Measurements from ENCODE around the gene CHMP5.
"Not testable (repeated sequence)": the region's sequence is repeated elsewhere in the genome, so short reads cannot be mapped to it uniquely, and the experiment has no call there.

Gene CHMP5

GRCh38 chr9:33317136-33317535 lies 52.3 kb downstream of the CHMP5 start:
- not testable (repeated sequence) for H3K9ac ChIP-seq (ENCODE audit: low read length in 2 of 2); H3K9me3 ChIP-seq (ENCODE audit: control insufficient read depth in 2 of 2, low read length in 2 of 2); H3K27me3 ChIP-seq (ENCODE audit: control insufficient read depth in 1 of 2, insufficient read depth in 2 of 2, low read length in 2 of 2); H3K27ac ChIP-seq (ENCODE audit: low read length); H3K4me1 ChIP-seq (ENCODE audit: control insufficient read depth, insufficient read depth, low read length); H3K4me3 ChIP-seq (ENCODE audit: low read length in 2 of 2)
- H3K36me3 ChIP-seq (ENCODE audit: control insufficient read depth in 2 of 2, insufficient read depth in 2 of 2, low read length in 2 of 2), result peaks cover 44 to 47% of the 10 kb centered on the region in 2 donors

- Histone ChIP-seq H3K36me3 (ENCODE audit: control insufficient read depth in 2 of 2, insufficient read depth in 2 of 2, low read length in 2 of 2) (peaks cover 45 to 46% of the 10 kb centered on the region in 2 donors), H3K27ac (ENCODE audit: low read length) (no peak overlapping the region), H3K9ac (ENCODE audit: low read length in 2 of 2) (no peak overlapping the region)
Measured at GRCh38 chr9:33318225-33318624, 53.4 kb downstream of the CHMP5 start.

GRCh38 chr9:33318781-33319180 lies 53.9 kb downstream of the CHMP5 start:
- Histone ChIP-seq H3K4me1 (ENCODE audit: control insufficient read depth, insufficient read depth, low read length) (no peaks in the 10 kb centered on the region), H3K9me3 (ENCODE audit: control insufficient read depth in 2 of 2, low read length in 2 of 2) (no peaks in the 10 kb centered on the region), H3K36me3 (ENCODE audit: control insufficient read depth in 2 of 2, insufficient read depth in 2 of 2, low read length in 2 of 2) (peaks cover 39 to 42% of the 10 kb centered on the region in 2 donors), H3K4me3 (ENCODE audit: low read length in 2 of 2) (no peak overlapping the region), H3K27me3 (ENCODE audit: control insufficient read depth in 1 of 2, insufficient read depth in 2 of 2, low read length in 2 of 2) (no peaks in the 10 kb centered on the region), H3K9ac (ENCODE audit: low read length in 2 of 2) (no peak overlapping the region), H3K27ac (ENCODE audit: low read length) (no peak overlapping the region)

More at GRCh38 chr9:33318225-33318624, 53.4 kb downstream of the CHMP5 start:
- Histone ChIP-seq H3K9me3 (ENCODE audit: control insufficient read depth in 2 of 2, low read length in 2 of 2) (no peaks in the 10 kb centered on the region), H3K27me3 (ENCODE audit: control insufficient read depth in 1 of 2, insufficient read depth in 2 of 2, low read length in 2 of 2) (no peaks in the 10 kb centered on the region), H3K4me3 (ENCODE audit: low read length in 2 of 2) (no peak overlapping the region), H3K4me1 (ENCODE audit: control insufficient read depth, insufficient read depth, low read length) (no peaks in the 10 kb centered on the region)

GRCh38 chr9:33320230-33320567 lies 55.4 kb downstream of the CHMP5 start:
- H3K9ac ChIP-seq (ENCODE audit: low read length in 2 of 2), result no peak overlapping the region
- H3K27ac ChIP-seq (ENCODE audit: low read length), result peak overlapping the region; percentile 60
- no peaks in the 10 kb centered on the region for H3K27me3 ChIP-seq (ENCODE audit: control insufficient read depth in 1 of 2, insufficient read depth in 2 of 2, low read length in 2 of 2)
- H3K36me3 ChIP-seq (ENCODE audit: control insufficient read depth in 2 of 2, insufficient read depth in 2 of 2, low read length in 2 of 2), result peaks cover 37 to 41% of the 10 kb centered on the region in 2 donors
- no peak overlapping the region for H3K4me3 ChIP-seq (ENCODE audit: low read length in 2 of 2)
- H3K4me1 ChIP-seq (ENCODE audit: control insufficient read depth, insufficient read depth, low read length), result no peaks in the 10 kb centered on the region
- H3K9me3 ChIP-seq (ENCODE audit: control insufficient read depth in 2 of 2, low read length in 2 of 2), result no peaks in the 10 kb centered on the region

- Histone ChIP-seq H3K9me3 (ENCODE audit: control insufficient read depth in 2 of 2, low read length in 2 of 2) (no peaks in the 10 kb centered on the region), H3K36me3 (ENCODE audit: control insufficient read depth in 2 of 2, insufficient read depth in 2 of 2, low read length in 2 of 2) (peaks cover 33 to 37% of the 10 kb centered on the region in 2 donors), H3K9ac (ENCODE audit: low read length in 2 of 2) (no peak overlapping the region), H3K27me3 (ENCODE audit: control insufficient read depth in 1 of 2, insufficient read depth in 2 of 2, low read length in 2 of 2) (no peaks in the 10 kb centered on the region), H3K27ac (ENCODE audit: low read length) (peak overlapping the region; percentile 60), H3K4me3 (ENCODE audit: low read length in 2 of 2) (no peak overlapping the region), H3K4me1 (ENCODE audit: control insufficient read depth, insufficient read depth, low read length) (no peaks in the 10 kb centered on the region)
Measured at GRCh38 chr9:33320568-33321261, 55.9 kb downstream of the CHMP5 start.

GRCh38 chr9:33329117-33329563 lies 64.3 kb downstream of the CHMP5 start:
- Histone ChIP-seq H3K4me1 (ENCODE audit: control insufficient read depth, insufficient read depth, low read length) (peaks cover 13% of the 10 kb centered on the region), H3K27me3 (ENCODE audit: control insufficient read depth in 1 of 2, insufficient read depth in 2 of 2, low read length in 2 of 2) (no peaks in the 10 kb centered on the region), H3K36me3 (ENCODE audit: control insufficient read depth in 2 of 2, insufficient read depth in 2 of 2, low read length in 2 of 2) (peaks cover 16 to 17% of the 10 kb centered on the region in 2 donors), H3K4me3 (ENCODE audit: low read length in 2 of 2) (peak overlapping the region in 1 of 2 donors; percentile 35), H3K9ac (ENCODE audit: low read length in 2 of 2) (peak overlapping the region in 1 of 2 donors; percentile 46), H3K9me3 (ENCODE audit: control insufficient read depth in 2 of 2, low read length in 2 of 2) (no peaks in the 10 kb centered on the region), H3K27ac (ENCODE audit: low read length) (peak overlapping the region; percentile 87)

- peaks cover 16 to 21% of the 10 kb centered on the region in 2 donors for H3K36me3 ChIP-seq (ENCODE audit: control insufficient read depth in 2 of 2, insufficient read depth in 2 of 2, low read length in 2 of 2)
- no peak overlapping the region for H3K4me3 ChIP-seq (ENCODE audit: low read length in 2 of 2)
- H3K9me3 ChIP-seq (ENCODE audit: control insufficient read depth in 2 of 2, low read length in 2 of 2), result no peaks in the 10 kb centered on the region
- H3K27me3 ChIP-seq (ENCODE audit: control insufficient read depth in 1 of 2, insufficient read depth in 2 of 2, low read length in 2 of 2), result no peaks in the 10 kb centered on the region
- no peak overlapping the region for H3K9ac ChIP-seq (ENCODE audit: low read length in 2 of 2)
- peak overlapping the region; percentile 53 for H3K27ac ChIP-seq (ENCODE audit: low read length)
- H3K4me1 ChIP-seq (ENCODE audit: control insufficient read depth, insufficient read depth, low read length), result peaks cover 13% of the 10 kb centered on the region
Measured at GRCh38 chr9:33329979-33330378, 65.1 kb downstream of the CHMP5 start.

GRCh38 chr9:33331377-33331891 lies 66.6 kb downstream of the CHMP5 start:
- Histone ChIP-seq H3K4me1 (ENCODE audit: control insufficient read depth, insufficient read depth, low read length) (peaks cover 13% of the 10 kb centered on the region), H3K4me3 (ENCODE audit: low read length in 2 of 2) (no peak overlapping the region), H3K9ac (ENCODE audit: low read length in 2 of 2) (no peak overlapping the region), H3K9me3 (ENCODE audit: control insufficient read depth in 2 of 2, low read length in 2 of 2) (no peaks in the 10 kb centered on the region), H3K27me3 (ENCODE audit: control insufficient read depth in 1 of 2, insufficient read depth in 2 of 2, low read length in 2 of 2) (no peaks in the 10 kb centered on the region), H3K27ac (ENCODE audit: low read length) (no peak overlapping the region), H3K36me3 (ENCODE audit: control insufficient read depth in 2 of 2, insufficient read depth in 2 of 2, low read length in 2 of 2) (peaks cover 16 to 21% of the 10 kb centered on the region in 2 donors)
